IMR-90 (cell line): Measurements from ENCODE around the gene CD82. TPM values are rescaled to one million over a fixed set of nuclear protein-coding genes. Genes with fewer than 3 reads are reported as not detected.

ENCODE experiments used
- ATAC-seq: fragments of 200-7000 bp; cut with Tn5 transposase; 2 replicates; pipeline ENCODE4 v1.9.1; 2020; ENCODE audit warnings: low read depth, mild to moderate bottlenecking, moderate library complexity
- BruUV-seq: library from RNA; stranded (reverse); fragments of 400-500 nt; replicated peaks from 2 replicates; lab custom pipeline; 2021; lab: Mats Ljungman, UMichigan
- CTCF ChIA-PET: fragments of 300-600 bp; formaldehyde crosslinking; extraction: SDS; loops from one replicate; lab custom pipeline; 2021; ENCODE audit warnings: antibody characterized with exemption; lab: Yijun Ruan, JAX
- POLR2A ChIA-PET: fragments of 300-600 bp; sonication (Branson Sonifier 250); formaldehyde crosslinking; loops from one replicate; lab custom pipeline; 2022; ENCODE audit warnings: antibody characterized with exemption; ENCODE audit not compliant: unreplicated experiment; lab: Charles Lee
- DNase-seq: peaks from one replicate; pipeline ENCODE4 v3.0.0; 2013
- H2AFZ ChIP-seq: replicated peaks from 2 replicates; pipeline ENCODE3; 2013; ENCODE audit warnings: low read length, mild to moderate bottlenecking; ENCODE audit not compliant: poor library complexity
- H2AK5ac ChIP-seq: 2 replicates; pipeline ENCODE4 v1.6.1; 2013; ENCODE audit warnings: low read depth, low read length, inconsistent platforms
- H2AK9ac ChIP-seq: replicated peaks from 2 replicates; pipeline ENCODE3; 2013; ENCODE audit warnings: mild to moderate bottlenecking, low read depth, low read length, moderate library complexity; ENCODE audit not compliant: poor library complexity
- H2BK120ac ChIP-seq: 2 replicates; pipeline ENCODE4 v1.6.1; 2013; ENCODE audit warnings: low read depth, low read length, inconsistent platforms
- H2BK15ac ChIP-seq: 3 replicates; pipeline ENCODE4 v1.6.1; 2013; ENCODE audit warnings: low read depth, low read length, inconsistent platforms
- H2BK20ac ChIP-seq: 2 replicates; pipeline ENCODE4 v1.6.1; 2013; ENCODE audit warnings: low read depth, mild to moderate bottlenecking, inconsistent platforms, low read length, moderate library complexity
- H2BK5ac ChIP-seq: 2 replicates; pipeline ENCODE4 v1.6.1; 2013; ENCODE audit warnings: mild to moderate bottlenecking, low read depth, low read length, inconsistent platforms; ENCODE audit not compliant: poor library complexity, severe bottlenecking
- H3K14ac ChIP-seq: replicated peaks from 2 replicates; pipeline ENCODE4 v1.6.1; 2013; ENCODE audit warnings: low read depth, low read length, inconsistent platforms
- H3K18ac ChIP-seq: 2 replicates; pipeline ENCODE4 v1.6.1; 2013; ENCODE audit warnings: low read depth, low read length, control low read depth
- H3K23ac ChIP-seq: 2 replicates; pipeline ENCODE4 v1.6.1; 2013; ENCODE audit warnings: low read depth, low read length, inconsistent platforms
- H3K27ac ChIP-seq: 2 replicates; pipeline ENCODE4 v1.5.1; 2013; ENCODE audit warnings: mild to moderate bottlenecking, control low read depth, low read length; ENCODE audit not compliant: insufficient read depth
- H3K27me3 ChIP-seq: 2 replicates; pipeline ENCODE4 v1.6.1; 2013; ENCODE audit warnings: low read length; ENCODE audit not compliant: control insufficient read depth, insufficient read depth
- H3K36me3 ChIP-seq: 2 replicates; pipeline ENCODE4 v1.6.1; 2013; ENCODE audit warnings: low read length, mixed read lengths; ENCODE audit not compliant: control insufficient read depth, insufficient read depth
- H3K4ac ChIP-seq: 2 replicates; pipeline ENCODE4 v1.6.1; 2013; ENCODE audit warnings: low read depth, low read length, inconsistent platforms
- H3K4me1 ChIP-seq: 2 replicates; pipeline ENCODE4 v1.6.1; 2013; ENCODE audit warnings: low read length, mixed read lengths; ENCODE audit not compliant: control insufficient read depth, insufficient read depth
- H3K4me2 ChIP-seq: 2 replicates; pipeline ENCODE4 v1.6.1; 2013; ENCODE audit warnings: low read depth, mild to moderate bottlenecking, control low read depth, low read length, moderate library complexity
- H3K4me3 ChIP-seq: 2 replicates; pipeline ENCODE4 v1.5.1; 2013; ENCODE audit warnings: low read depth, mild to moderate bottlenecking, control low read depth, low read length, moderate library complexity; ENCODE audit not compliant: insufficient read depth
- H3K56ac ChIP-seq: 2 replicates; pipeline ENCODE4 v1.6.1; 2013; ENCODE audit warnings: low read length, inconsistent platforms; ENCODE audit not compliant: insufficient read depth; ENCODE audit errors: extremely low read depth
- H3K79me1 ChIP-seq, 2 experiments: 2 replicates each; pipeline ENCODE4 v1.6.1; 2013; ENCODE audit warnings: low read length in 2 of 2, inconsistent platforms in 1 of 2, low read depth in 1 of 2
- H3K9ac ChIP-seq: 2 replicates; pipeline ENCODE4 v1.6.1; 2013; ENCODE audit warnings: low read depth, low read length, control low read depth
- H3K9me1 ChIP-seq: 2 replicates; pipeline ENCODE4 v1.6.1; 2013; ENCODE audit warnings: low read length, inconsistent platforms; ENCODE audit not compliant: insufficient read depth
- H3K9me3 ChIP-seq: 2 replicates; pipeline ENCODE4 v1.6.1; 2013; ENCODE audit warnings: low read length; ENCODE audit not compliant: control insufficient read depth, insufficient read depth
- H4K20me1 ChIP-seq: 2 replicates; pipeline ENCODE4 v1.6.1; 2013; ENCODE audit warnings: low read length, inconsistent platforms; ENCODE audit not compliant: insufficient read depth
- H4K5ac ChIP-seq: 2 replicates; pipeline ENCODE4 v1.6.1; 2013; ENCODE audit warnings: mild to moderate bottlenecking, low read depth, low read length, control low read depth
- H4K8ac ChIP-seq, 2 experiments: 2 replicates each; pipeline ENCODE4 v1.6.1; 2013; ENCODE audit warnings: low read depth in 2 of 2, low read length in 2 of 2, control low read depth in 1 of 2, inconsistent platforms in 1 of 2
- H4K91ac ChIP-seq: 2 replicates; pipeline ENCODE4 v1.6.1; 2013; ENCODE audit warnings: low read depth, low read length, inconsistent platforms; ENCODE audit not compliant: insufficient read depth
- CHD1 ChIP-seq: IDR thresholded peaks from 2 replicates; pipeline ENCODE4 v1.6.1; 2012; ENCODE audit warnings: low read depth, low read length, improper control_type of control experiment
- POLR2A ChIP-seq: IDR thresholded peaks from 2 replicates; pipeline ENCODE4 v1.6.1; 2012; ENCODE audit warnings: mild to moderate bottlenecking, low read depth, low read length
- WGBS, 2 experiments: methylation state at CpG; one replicate each; pipeline versions ENCODE4 v1.1.5 to v1.1.7; 2013; ENCODE audit warnings: missing lambda C conversion rate in 2 of 2; ENCODE audit not compliant: insufficient read length in 1 of 2; ENCODE audit errors: extremely low coverage in 2 of 2; 5-methylcytosine and 5-hydroxymethylcytosine counted together
- dilution Hi-C: fragments of 300-500 bp; cut with HindIII; formaldehyde crosslinking; loops from one replicate; pipeline ENCODE4 v1.14.3; 2018; ENCODE audit warnings: low sequenced_read_pairs; ENCODE audit not compliant: unreplicated experiment
- in situ Hi-C: fragments of 300-500 bp; cut with MboI; formaldehyde crosslinking; loops from 3 replicates; pipeline ENCODE4 v1.14.3; 2019; ENCODE audit warnings: low sequenced_read_pairs, inconsistent platforms, mixed read lengths
- intact Hi-C: fragments of 100-400 bp; cut with micrococcal nuclease; formaldehyde crosslinking; loops from 2 replicates; pipeline ENCODE4 v1.10.0; 2022
- polyA plus RNA-seq, 3 experiments: library from polyadenylated mRNA; depleted of rRNA; stranded (reverse); fragments of >200 nt; gene quantifications; 2 replicates each; pipeline ENCODE4 v1.2.3, GENCODE V29; 2012; ENCODE audit warnings: low replicate concordance in 1 of 3
- total RNA-seq: library from RNA; depleted of rRNA; stranded (reverse); fragments of >200 nt; gene quantifications from 2 replicates; pipeline ENCODE4 v1.2.3, GENCODE V29; 2012

CD82 gene
- total and polyA plus RNA-seq, 2 of the 4 experiments (the other 2 are of a cell fraction): 32.8 to 49.4 TPM

DNA sequence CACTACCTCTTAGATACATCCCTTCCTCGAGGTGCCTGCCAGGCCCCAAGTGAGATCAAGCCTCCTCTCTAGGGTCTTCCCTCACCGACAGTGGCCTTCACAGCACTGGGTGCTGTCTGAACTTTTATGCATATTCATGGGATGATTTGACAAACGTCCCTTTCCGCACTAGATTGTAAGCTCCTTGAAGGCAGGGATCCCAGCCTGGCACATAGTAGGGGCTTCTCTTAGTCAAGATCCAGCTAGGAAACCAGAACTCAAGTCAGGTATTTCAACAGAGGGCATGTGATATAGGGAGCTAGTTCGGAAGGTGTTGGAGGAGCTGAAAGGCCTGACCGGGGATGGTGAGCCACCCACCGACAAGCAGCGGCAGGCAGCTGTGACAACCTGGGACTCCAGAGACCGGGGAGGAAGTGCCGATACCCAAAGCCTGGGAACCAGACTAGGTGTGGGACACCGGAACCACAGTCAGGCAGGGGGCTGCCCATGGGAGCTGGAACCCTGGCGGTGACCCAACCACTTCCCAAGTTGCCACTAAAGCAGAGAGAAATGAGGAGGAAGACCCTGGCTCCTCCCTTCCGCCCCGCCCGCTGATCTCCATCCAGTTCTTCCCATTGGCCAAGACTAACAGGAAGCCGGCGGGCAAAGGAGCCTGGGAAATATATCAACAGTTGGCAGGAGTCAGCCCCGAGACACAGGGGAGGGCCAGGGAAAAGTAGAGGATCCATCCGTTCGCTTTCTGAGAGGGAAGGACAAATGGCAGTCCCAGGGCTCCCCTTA lies 39.8 kb upstream of the CD82 start (continued):
- no peak for TF ChIP-seq POLR2A

DNA sequence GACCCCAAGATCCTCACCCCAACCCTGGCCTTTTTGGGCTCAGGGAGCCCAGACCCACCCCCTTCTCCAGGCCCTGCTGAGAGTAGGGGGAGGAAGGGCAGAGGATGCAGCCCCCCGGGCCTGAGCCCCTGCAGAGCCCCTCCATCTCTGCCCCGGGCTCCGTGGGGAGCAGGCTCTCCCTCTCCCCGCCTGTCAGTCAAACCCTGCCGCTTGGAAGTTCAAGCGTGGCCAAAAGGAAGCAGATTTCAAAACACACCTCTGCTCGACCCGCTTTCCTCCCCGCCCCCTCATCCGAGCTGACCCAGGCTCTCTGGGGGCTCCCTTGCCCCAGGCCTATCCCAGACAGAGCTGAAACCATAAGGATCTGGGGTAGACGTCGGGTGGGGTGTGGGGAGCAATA lies 39.0 kb upstream of the CD82 start:
- in situ Hi-C loops (no loop called here), intact Hi-C loops (no loop called here), dilution Hi-C loops (no loop called here)
- Histone ChIP-seq H2BK5ac (no peak overlapping the region), H3K9me1 (0 out of 2 replicates have a peak, but pooled peaks cover 3% of the 10 kb centered on the region), H2AFZ (no peak overlapping the region), H3K4me1 (no peaks in the 10 kb centered on the region), H4K8ac (no peak overlapping the region), H3K23ac (no peak overlapping the region), H3K56ac (no peak overlapping the region), H4K5ac (no peak overlapping the region), H3K4ac (no peak overlapping the region), H3K27me3 (peaks cover 2% of the 10 kb centered on the region; the same call in 1 of the 2 replicates), H2BK20ac (no peak overlapping the region), H3K4me3 (no peak overlapping the region), H3K9me3 (no peaks in the 10 kb centered on the region), H3K18ac (no peak overlapping the region), H3K4me2 (no peak overlapping the region), H2AK5ac (no peak overlapping the region), H4K91ac (no peak overlapping the region), H4K20me1 (no peaks in the 10 kb centered on the region), H2BK15ac (no peak overlapping the region), H2BK120ac (no peak overlapping the region), H2AK9ac (no peak overlapping the region), H3K9ac (no peak overlapping the region), H3K36me3 (no peaks in the 10 kb centered on the region), H3K79me1 (no peaks in the 10 kb centered on the region), H3K14ac (no peak overlapping the region), H3K27ac (no peak overlapping the region)
- DNase-seq (no peak), ATAC-seq (no peak)
- no TSS peak for BruUV-seq
- no CpG with 5 or more reads among the region's 12 CpGs for WGBS, 2 experiments
- TF ChIP-seq CHD1: no peak
- POLR2A ChIA-PET: no interaction called here
- CTCF ChIA-PET: no interaction called here
